ENCODE measurements around the gene SEC22A.

Gene SEC22A, protein sequence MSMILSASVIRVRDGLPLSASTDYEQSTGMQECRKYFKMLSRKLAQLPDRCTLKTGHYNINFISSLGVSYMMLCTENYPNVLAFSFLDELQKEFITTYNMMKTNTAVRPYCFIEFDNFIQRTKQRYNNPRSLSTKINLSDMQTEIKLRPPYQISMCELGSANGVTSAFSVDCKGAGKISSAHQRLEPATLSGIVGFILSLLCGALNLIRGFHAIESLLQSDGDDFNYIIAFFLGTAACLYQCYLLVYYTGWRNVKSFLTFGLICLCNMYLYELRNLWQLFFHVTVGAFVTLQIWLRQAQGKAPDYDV

DNA sequence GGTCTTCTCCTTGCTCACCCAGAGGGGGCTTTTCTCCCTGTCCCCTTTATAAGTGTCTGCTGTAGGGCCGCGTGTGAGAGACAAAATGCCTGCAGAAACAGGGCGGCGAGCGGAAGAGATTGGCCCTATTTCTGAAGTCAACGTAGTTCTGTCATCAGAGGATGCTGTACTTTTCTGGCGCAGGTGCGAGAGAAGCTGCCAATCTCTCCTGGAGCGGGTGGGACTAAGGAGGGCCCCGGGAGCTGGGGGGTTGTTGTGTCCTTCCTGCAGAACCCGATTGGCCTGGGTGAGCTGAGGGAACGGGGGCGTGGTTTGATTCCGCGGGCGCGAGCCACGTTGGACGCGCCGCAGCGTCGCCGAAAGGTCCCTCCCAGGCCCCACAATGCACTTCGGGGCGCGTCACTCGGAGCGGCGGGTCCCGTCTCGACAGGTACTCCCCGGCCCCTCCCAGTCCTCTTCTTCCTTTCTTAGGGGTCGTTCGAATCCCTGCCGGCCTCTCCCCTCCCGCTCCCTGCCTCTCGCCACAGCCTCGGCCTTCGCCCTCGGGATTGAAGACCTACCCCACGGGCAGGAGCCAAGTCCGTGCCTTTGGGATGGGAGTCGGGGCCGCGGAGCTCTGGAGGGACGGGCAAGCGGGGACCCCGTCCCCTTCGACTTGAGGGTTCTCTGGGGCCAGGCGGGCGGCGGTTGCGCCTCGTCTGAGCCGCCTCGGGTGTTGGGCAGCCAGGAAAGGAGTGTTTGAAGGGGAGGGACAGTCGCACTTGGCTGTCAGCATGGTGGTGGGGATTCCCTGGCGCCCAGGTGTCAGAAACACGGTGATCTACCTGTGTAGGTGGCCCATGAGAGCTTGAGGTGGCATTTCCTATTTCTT, at the start of gene SEC22A:
SEC22A (plus strand) TSS at position 387 of the 871 bp plus-strand sequence. CDS start 7,275 bp downstream, outside the sequence.
- peak; percentile 97 for DNase-seq

- DNase-seq = no peak
Measured at GRCh38 chr3:123152687-123153086, 49.1 kb upstream of the SEC22A start.

DNA sequence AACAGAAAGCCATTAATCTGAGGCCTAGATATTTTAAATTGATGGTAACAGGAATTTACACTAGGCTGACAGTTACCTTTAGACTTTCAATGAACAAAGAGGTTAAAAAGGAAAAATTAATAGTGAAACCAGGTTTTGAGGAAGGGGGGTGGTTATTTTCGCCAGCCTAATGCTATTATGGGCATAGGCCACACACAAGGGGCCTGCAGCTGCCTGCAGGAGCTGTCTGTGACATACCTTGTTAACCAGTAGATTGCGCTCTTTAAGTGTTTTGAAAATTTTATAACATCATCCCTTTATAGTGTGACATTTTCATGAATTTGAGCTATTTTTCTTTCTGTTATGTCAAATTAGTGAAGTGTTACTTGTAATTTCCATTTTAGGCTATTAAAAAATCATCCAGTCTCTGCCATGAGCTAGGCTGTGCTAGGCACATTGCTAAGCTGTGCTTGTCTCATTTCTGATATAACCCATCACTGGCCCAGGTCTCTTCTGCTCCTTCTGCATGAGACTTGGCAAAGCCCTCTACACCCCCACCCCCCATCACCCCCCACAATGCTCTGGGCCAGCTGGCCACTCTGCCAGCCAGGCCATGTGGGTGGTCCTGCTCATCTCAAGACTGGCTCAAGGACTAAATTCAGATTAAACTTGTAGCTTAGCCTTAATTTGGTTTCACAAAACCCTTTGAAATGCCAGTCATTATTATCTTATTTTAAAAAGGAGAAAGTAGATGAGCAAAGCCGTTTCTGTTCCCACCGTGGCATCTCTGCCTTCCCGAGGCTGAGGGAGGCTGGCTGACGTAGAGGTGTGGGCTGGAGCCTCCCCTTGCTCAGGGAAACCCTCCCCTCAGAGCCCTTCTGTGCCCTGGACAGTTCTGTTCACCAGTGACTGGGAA, 48.4 kb upstream of the SEC22A start:
- DNase-seq = no peak

- no peak for DNase-seq
Measured at GRCh38 chr3:123154020-123154985, 47.4 kb upstream of the SEC22A start.

- no peak for DNase-seq
Measured at GRCh38 chr3:123155471-123156011, 46.2 kb upstream of the SEC22A start.

DNA sequence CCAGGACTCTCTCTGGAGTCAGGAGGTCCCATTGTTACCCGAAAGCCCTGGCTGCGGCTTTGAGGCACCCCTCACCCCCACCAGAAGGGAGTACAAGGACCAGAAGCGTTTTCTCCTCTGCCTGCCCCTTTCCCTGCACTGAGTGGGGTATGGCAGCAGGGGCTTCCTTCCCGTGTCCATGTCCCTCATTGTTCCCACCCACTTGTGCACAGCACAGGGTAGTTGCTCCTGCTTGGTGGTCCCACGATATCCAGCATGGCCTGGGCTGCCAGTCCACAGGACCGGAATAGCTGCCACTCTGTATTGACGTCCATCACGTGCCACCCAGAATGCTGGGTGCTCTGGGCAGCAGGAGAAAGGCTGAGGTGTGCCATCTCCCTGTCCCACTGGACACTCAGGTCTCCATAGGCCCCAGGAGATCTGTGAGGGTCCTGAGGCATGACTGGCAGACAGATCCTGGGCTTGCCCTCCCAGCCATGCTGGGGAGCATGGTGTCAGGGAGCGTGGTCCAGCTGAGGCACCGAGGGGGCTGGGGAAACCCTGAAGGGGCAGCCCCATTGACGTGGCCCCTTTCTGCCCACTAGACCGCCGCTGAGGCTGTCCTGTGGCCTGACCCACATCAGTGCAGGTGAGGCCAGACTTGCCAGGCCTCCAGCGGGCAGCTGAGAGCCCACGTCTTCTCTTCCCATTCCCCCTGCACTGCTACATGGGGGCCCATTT, 45.3 kb upstream of the SEC22A start:
- no peak for DNase-seq

DNA sequence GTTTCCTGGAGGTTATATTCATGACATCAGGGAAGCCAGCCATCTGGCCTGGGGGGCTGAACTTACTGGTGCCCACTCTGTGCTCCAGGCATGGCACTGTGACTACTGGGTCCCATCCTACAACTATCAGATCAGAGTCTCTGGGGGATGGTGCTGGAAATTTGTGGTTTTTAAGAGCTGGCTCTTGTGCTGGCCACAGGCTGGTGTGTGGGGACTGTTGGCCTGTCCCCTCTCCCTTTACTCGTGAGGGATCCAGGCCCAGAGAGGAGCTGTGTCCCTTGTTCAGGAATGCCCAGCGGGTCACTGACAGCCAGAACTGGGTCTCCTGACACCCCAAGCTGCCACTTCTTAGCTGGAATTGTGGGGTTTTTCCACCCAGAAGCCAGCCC, 44.5 kb upstream of the SEC22A start:
- DNase-seq = no peak

- no peak for DNase-seq
Measured at GRCh38 chr3:123157598-123158287, 44.0 kb upstream of the SEC22A start.

DNA sequence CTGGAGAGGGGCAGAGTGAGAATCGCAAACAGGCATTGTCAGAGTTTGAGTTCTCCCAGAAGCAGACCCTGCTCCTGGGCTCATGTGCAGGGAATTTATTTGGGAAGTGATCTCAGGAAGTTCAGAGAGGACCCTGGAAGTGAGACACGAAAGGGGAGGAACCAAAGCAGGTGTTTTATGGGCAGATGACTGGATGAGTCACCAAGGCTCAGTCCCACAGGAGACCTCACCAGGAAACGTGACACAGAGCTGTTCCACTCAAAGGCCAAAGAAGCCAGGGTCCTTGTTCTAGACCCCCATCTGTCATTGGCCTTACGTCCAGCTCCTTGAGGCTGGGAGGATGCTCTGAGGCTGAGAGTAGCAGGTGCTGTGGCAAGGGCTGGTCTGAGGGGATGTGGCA, 43.4 kb upstream of the SEC22A start:
- no peak for DNase-seq

DNA sequence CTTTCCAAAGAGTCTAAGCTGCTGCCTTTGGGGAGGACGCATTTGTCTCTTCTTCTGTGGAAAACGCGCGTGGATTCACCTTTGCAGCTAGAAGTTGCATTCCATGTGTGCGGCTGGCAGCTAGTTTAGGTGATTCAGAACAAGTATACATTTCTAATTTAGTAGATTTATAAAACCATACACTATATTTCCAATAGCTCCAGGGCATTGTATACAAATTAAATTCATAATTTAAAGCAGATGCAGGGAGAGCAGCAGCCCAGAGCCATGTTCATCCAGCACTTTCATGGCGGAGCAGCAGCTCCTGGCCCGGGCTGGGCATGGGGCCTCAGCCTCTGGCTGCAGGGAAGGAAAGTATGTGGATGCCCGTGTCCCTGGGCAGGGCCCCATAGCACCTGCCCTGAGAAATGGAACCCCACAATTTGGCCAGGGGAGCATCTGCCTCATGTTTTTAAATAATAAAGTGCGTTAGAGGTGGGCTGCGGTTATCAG, 42.8 kb upstream of the SEC22A start:
- DNase-seq = no peak

- DNase-seq = no peak
Measured at GRCh38 chr3:123159926-123160635, 41.7 kb upstream of the SEC22A start.

- no peak for DNase-seq
Measured at GRCh38 chr3:123161167-123161566, 40.6 kb upstream of the SEC22A start.

DNA sequence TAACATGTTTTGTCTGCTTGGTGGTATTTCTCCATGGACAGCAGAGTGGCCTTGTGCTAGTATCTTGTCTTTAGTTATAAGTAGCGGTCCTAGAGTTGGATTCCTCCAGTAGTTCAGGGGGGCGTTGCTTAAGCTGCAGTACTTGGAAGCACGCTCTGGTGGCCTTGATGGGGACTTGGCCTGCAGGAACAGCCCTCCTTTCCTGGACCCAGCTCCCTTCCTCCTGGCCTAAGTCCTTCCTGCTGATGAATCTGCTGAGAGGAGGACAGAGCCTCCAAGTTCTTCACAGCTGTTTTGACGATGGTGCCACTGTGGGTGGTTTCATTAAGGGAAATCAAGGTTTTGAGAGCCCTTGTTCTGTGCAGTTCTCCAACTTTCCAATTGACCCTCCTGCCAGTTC, 38.6 kb upstream of the SEC22A start:
- no peak for DNase-seq

DNA sequence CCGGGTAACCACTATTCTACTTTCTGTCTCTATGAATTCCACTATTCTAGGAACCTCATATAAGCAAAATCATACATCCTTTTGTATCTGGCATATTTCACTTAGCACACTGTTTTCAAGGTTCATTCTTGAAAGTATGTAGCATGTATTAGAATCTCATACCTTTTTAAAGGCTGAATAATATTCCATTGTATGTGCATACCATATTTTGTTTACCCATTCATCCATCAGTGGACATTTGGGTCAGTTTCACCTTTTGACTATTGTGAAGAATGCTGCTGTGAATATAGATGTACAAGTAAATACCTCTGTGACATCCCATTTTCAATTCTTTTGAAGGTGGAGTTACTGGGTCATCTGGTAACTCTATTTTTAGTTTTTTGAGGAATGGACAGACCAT, 36.6 kb upstream of the SEC22A start:
- no peak for DNase-seq

DNA sequence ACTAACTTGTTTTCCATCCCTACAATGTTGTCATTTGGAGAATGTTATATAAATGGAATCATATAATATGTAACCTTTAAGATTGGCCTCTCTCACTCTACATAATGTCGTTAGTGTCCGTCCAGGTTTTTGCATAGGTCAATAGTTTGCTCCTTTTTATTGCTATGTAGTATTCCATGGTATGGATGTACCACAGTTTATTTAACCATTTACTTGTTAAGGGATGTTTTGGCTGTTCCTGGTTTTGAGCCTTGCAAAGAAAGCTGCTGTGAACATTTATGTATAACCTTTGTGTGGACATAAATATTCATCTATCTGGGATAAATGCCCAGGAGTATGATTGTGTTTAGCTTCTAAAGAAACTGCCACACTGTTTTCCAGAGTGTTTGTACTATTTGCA, 34.1 kb upstream of the SEC22A start:
- DNase-seq = no peak

GRCh38 chr3:123168122-123168521, 33.6 kb upstream of the SEC22A start:
- DNase-seq = no peak

DNA sequence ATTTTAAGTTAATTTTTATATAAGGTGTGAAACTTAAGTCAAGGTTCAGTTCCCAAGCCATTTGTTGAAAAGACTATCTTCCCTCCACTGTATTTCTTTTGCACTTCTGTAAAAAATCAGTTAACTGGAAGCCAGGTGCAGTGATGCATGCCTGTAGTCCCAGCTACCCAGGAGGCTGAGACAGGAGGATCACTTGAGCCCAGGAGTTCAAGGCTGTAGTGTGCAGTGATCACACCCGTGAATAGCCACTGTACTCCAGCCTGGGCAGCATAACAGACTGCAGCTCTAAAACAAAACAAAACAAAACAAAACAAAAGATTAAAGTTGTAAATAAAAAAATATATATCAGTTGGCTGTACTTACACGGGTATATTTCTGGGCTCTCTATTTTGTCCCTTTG, 33.1 kb upstream of the SEC22A start:
- no peak for DNase-seq

DNA sequence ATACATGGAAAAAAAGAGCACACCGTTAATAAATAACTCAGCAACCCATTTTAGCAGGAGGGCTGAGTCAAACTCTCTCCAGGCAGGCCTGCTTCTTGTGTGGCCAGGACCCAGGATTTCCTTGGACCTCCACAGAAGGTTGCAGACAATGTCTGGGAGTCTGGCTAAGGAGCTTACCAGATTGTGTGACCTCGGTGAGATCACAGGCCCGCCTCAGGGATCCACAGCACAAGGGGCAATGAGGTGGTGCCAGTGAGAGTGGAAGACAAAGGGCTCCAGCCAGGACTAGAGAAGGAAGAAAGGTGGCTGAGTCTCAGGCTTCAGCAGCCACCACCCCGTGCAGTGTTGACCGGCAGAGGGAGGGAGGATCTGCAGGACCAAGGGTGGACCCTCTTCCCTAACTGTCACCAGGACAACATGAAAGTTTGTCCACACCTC, 32.2 kb upstream of the SEC22A start:
- DNase-seq = no peak

GRCh38 chr3:123169930-123170329, 31.8 kb upstream of the SEC22A start:
- DNase-seq = no peak
